SK-N-SH treated with all-trans-retinoic acid at 6 μM for 48 hours (cell line): ENCODE measurements around the gene MESP2.

Source experiments
- ATAC-seq: fragments of 200-7000 bp; cut with Tn5 transposase; 3 replicates; pipeline ENCODE4 v1.9.1; 2020; ENCODE audit warnings: mild to moderate bottlenecking, moderate library complexity
- BACH2 ChIP-seq: fragments of 250-450 bp; sonication (Bioruptor Pico); IDR thresholded peaks from 2 replicates; pipeline ENCODE4 v1.9.0; 2021; ENCODE audit warnings: mild to moderate bottlenecking, borderline replicate concordance
- CSDC2 ChIP-seq: fragments of 250-450 bp; sonication (Bioruptor Pico); IDR thresholded peaks from 2 replicates; pipeline ENCODE4 v1.5.0; 2020; ENCODE audit warnings: mild to moderate bottlenecking, moderate library complexity
- ESRRG ChIP-seq: fragments of 250-450 bp; sonication (Bioruptor Pico); IDR thresholded peaks from 2 replicates; pipeline ENCODE4 v1.6.1; 2021; ENCODE audit warnings: mild to moderate bottlenecking
- ISL1 ChIP-seq: fragments of 250-450 bp; sonication (Bioruptor Pico); IDR thresholded peaks from 2 replicates; pipeline ENCODE4 v2.1.2; 2022; ENCODE audit warnings: mild to moderate bottlenecking, moderate library complexity
- OSR1 ChIP-seq: fragments of 250-450 bp; sonication (Bioruptor Pico); IDR thresholded peaks from 2 replicates; pipeline ENCODE4 v1.8.0; 2022; ENCODE audit warnings: moderate library complexity, mild to moderate bottlenecking, inconsistent platforms
- PPARA ChIP-seq: fragments of 250-450 bp; sonication (Bioruptor Pico); IDR thresholded peaks from 2 replicates; pipeline ENCODE4 v1.5.0; 2020; ENCODE audit warnings: mild to moderate bottlenecking, borderline replicate concordance
- RARB ChIP-seq: fragments of 250-450 bp; sonication (Bioruptor Pico); IDR thresholded peaks from 2 replicates; pipeline ENCODE4 v1.8.0; 2021; ENCODE audit warnings: mild to moderate bottlenecking, moderate library complexity
- SNAI2 ChIP-seq: fragments of 250-450 bp; sonication (Bioruptor Pico); IDR thresholded peaks from 2 replicates; pipeline ENCODE4 v1.5.0; 2020; ENCODE audit warnings: mild to moderate bottlenecking, moderate library complexity
- TCF4 ChIP-seq: fragments of 250-450 bp; sonication (Bioruptor Pico); IDR thresholded peaks from 2 replicates; pipeline ENCODE4 v1.8.0; 2021; ENCODE audit warnings: mild to moderate bottlenecking, moderate library complexity, borderline replicate concordance
- TOX ChIP-seq: fragments of 250-450 bp; sonication (Bioruptor Pico); IDR thresholded peaks from 2 replicates; pipeline ENCODE4 v1.8.0; 2021; ENCODE audit warnings: mild to moderate bottlenecking, moderate library complexity, borderline replicate concordance
- ZC3H10 ChIP-seq: fragments of 250-450 bp; sonication (Bioruptor Pico); IDR thresholded peaks from 2 replicates; pipeline ENCODE4 v1.5.1; 2021; ENCODE audit warnings: mild to moderate bottlenecking, moderate library complexity
- ZFP3 ChIP-seq: fragments of 250-450 bp; sonication (Bioruptor Pico); IDR thresholded peaks from 2 replicates; pipeline ENCODE4 v1.5.0; 2020; ENCODE audit warnings: mild to moderate bottlenecking, moderate library complexity
- ZFP30 ChIP-seq: fragments of 450-650 bp; formaldehyde crosslinking; IDR thresholded peaks from 2 replicates; pipeline ENCODE4 v1.5.0; 2022; ENCODE audit warnings: mild to moderate bottlenecking, moderate library complexity
- ZNF565 ChIP-seq: fragments of 450-650 bp; formaldehyde crosslinking; conservative IDR thresholded peaks from 2 replicates; pipeline ENCODE4 v1.5.0; 2020; ENCODE audit warnings: low read depth, mild to moderate bottlenecking, moderate library complexity
- ZNF70 ChIP-seq: fragments of 450-650 bp; formaldehyde crosslinking; IDR thresholded peaks from 2 replicates; pipeline ENCODE4 v1.5.0; 2020; ENCODE audit warnings: mild to moderate bottlenecking, moderate library complexity
- ZNF8 ChIP-seq: fragments of 450-650 bp; formaldehyde crosslinking; IDR thresholded peaks from 2 replicates; pipeline ENCODE4 v1.5.0; 2020; ENCODE audit warnings: mild to moderate bottlenecking, moderate library complexity
- TF ChIP-seq, protein P1 (sequence below): fragments of 250-450 bp; sonication (Bioruptor Pico); IDR thresholded peaks from 2 replicates; pipeline ENCODE4 v1.5.1; 2020; ENCODE audit warnings: low read depth, mild to moderate bottlenecking, moderate library complexity
- TF ChIP-seq, protein P2 (sequence below): fragments of 250-450 bp; sonication (Bioruptor Pico); IDR thresholded peaks from 2 replicates; pipeline ENCODE4 v1.5.0; 2020; ENCODE audit warnings: mild to moderate bottlenecking, moderate library complexity
- TF ChIP-seq, protein P3 (sequence below): fragments of 250-450 bp; sonication (Bioruptor Pico); IDR thresholded peaks from 2 replicates; pipeline ENCODE4 v1.8.0; 2020; ENCODE audit warnings: mild to moderate bottlenecking, moderate library complexity, borderline replicate concordance
- TF ChIP-seq, protein P4 (sequence below): fragments of 250-450 bp; sonication (Bioruptor Pico); IDR thresholded peaks from 2 replicates; pipeline ENCODE4 v1.5.1; 2021; ENCODE audit warnings: mild to moderate bottlenecking, moderate library complexity
- TF ChIP-seq, protein P5 (sequence below): fragments of 250-450 bp; sonication (Bioruptor Pico); IDR thresholded peaks from 2 replicates; pipeline ENCODE4 v1.8.0; 2021; ENCODE audit warnings: low read depth, mild to moderate bottlenecking, moderate library complexity, borderline replicate concordance

Gene MESP2

DNA sequence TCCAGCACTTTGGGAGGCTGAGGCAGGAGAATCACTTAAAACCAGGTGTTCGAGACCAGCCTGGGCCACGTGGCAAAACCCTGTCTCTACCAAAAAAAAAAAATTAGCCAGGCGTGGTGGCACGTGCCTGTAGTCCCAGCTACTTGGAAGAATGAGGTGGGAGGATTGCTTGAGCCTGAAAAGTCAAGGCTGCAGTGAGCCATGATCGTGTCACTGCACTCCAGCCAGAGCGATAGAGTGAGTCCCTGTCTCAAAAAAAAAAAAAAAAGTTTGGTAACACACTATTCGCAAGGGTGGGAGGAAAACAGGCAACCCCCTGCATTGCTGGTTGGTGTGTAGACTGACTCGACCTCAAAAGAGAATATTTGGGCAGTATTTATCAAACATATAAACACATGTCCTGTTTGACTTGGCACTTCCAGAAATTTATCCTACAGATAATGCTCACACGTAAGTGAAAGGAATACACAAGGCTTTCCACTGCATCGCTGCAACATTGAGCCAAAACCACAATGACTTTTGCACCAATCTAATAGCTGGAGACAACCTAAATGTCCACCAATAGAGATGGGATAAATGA lies 41.7 kb downstream of the MESP2 start:
- TF ChIP-seq PPARA (CRISPR knock-in tag) (no peak), ZFP3 (CRISPR knock-in tag) (no peak), ZNF8 (CRISPR knock-in tag) (no peak), ESRRG (CRISPR knock-in tag) (no peak), ZNF70 (no peak), TOX (CRISPR knock-in tag) (no peak), ZC3H10 (CRISPR knock-in tag) (no peak), OSR1 (CRISPR knock-in tag) (no peak), TCF4 (CRISPR knock-in tag) (no peak), ZFP30 (CRISPR knock-in tag) (no peak), SNAI2 (CRISPR knock-in tag) (no peak), BACH2 (CRISPR knock-in tag) (no peak), ZNF565 (CRISPR knock-in tag) (no peak)
- TF ChIP-seq, protein P1, sequence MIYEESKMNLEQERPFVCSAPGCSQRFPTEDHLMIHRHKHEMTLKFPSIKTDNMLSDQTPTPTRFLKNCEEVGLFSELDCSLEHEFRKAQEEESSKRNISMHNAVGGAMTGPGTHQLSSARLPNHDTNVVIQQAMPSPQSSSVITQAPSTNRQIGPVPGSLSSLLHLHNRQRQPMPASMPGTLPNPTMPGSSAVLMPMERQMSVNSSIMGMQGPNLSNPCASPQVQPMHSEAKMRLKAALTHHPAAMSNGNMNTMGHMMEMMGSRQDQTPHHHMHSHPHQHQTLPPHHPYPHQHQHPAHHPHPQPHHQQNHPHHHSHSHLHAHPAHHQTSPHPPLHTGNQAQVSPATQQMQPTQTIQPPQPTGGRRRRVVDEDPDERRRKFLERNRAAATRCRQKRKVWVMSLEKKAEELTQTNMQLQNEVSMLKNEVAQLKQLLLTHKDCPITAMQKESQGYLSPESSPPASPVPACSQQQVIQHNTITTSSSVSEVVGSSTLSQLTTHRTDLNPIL (CRISPR knock-in tag), result no peak
- TF ChIP-seq, protein P2, sequence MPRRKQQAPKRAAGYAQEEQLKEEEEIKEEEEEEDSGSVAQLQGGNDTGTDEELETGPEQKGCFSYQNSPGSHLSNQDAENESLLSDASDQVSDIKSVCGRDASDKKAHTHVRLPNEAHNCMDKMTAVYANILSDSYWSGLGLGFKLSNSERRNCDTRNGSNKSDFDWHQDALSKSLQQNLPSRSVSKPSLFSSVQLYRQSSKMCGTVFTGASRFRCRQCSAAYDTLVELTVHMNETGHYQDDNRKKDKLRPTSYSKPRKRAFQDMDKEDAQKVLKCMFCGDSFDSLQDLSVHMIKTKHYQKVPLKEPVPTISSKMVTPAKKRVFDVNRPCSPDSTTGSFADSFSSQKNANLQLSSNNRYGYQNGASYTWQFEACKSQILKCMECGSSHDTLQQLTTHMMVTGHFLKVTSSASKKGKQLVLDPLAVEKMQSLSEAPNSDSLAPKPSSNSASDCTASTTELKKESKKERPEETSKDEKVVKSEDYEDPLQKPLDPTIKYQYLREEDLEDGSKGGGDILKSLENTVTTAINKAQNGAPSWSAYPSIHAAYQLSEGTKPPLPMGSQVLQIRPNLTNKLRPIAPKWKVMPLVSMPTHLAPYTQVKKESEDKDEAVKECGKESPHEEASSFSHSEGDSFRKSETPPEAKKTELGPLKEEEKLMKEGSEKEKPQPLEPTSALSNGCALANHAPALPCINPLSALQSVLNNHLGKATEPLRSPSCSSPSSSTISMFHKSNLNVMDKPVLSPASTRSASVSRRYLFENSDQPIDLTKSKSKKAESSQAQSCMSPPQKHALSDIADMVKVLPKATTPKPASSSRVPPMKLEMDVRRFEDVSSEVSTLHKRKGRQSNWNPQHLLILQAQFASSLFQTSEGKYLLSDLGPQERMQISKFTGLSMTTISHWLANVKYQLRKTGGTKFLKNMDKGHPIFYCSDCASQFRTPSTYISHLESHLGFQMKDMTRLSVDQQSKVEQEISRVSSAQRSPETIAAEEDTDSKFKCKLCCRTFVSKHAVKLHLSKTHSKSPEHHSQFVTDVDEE (CRISPR knock-in tag), result no peak
- TF ChIP-seq, protein P3, sequence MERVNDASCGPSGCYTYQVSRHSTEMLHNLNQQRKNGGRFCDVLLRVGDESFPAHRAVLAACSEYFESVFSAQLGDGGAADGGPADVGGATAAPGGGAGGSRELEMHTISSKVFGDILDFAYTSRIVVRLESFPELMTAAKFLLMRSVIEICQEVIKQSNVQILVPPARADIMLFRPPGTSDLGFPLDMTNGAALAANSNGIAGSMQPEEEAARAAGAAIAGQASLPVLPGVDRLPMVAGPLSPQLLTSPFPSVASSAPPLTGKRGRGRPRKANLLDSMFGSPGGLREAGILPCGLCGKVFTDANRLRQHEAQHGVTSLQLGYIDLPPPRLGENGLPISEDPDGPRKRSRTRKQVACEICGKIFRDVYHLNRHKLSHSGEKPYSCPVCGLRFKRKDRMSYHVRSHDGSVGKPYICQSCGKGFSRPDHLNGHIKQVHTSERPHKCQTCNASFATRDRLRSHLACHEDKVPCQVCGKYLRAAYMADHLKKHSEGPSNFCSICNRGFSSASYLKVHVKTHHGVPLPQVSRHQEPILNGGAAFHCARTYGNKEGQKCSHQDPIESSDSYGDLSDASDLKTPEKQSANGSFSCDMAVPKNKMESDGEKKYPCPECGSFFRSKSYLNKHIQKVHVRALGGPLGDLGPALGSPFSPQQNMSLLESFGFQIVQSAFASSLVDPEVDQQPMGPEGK (CRISPR knock-in tag), result no peak
- TF ChIP-seq, protein P4, sequence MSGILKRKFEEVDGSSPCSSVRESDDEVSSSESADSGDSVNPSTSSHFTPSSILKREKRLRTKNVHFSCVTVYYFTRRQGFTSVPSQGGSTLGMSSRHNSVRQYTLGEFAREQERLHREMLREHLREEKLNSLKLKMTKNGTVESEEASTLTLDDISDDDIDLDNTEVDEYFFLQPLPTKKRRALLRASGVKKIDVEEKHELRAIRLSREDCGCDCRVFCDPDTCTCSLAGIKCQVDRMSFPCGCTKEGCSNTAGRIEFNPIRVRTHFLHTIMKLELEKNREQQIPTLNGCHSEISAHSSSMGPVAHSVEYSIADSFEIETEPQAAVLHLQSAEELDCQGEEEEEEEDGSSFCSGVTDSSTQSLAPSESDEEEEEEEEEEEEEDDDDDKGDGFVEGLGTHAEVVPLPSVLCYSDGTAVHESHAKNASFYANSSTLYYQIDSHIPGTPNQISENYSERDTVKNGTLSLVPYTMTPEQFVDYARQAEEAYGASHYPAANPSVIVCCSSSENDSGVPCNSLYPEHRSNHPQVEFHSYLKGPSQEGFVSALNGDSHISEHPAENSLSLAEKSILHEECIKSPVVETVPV, result no peak
- TF ChIP-seq, protein P5, sequence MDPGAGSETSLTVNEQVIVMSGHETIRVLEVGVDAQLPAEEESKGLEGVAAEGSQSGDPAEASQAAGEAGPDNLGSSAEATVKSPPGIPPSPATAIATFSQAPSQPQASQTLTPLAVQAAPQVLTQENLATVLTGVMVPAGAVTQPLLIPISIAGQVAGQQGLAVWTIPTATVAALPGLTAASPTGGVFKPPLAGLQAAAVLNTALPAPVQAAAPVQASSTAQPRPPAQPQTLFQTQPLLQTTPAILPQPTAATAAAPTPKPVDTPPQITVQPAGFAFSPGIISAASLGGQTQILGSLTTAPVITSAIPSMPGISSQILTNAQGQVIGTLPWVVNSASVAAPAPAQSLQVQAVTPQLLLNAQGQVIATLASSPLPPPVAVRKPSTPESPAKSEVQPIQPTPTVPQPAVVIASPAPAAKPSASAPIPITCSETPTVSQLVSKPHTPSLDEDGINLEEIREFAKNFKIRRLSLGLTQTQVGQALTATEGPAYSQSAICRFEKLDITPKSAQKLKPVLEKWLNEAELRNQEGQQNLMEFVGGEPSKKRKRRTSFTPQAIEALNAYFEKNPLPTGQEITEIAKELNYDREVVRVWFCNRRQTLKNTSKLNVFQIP (CRISPR knock-in tag), result no peak
- ATAC-seq, result no peak

GRCh38 chr15:89818287-89818686 lies 42.2 kb downstream of the MESP2 start:
- TF ChIP-seq ZC3H10 (CRISPR knock-in tag) (no peak), ZFP30 (CRISPR knock-in tag) (no peak), ISL1 (no peak), OSR1 (CRISPR knock-in tag) (no peak), SNAI2 (CRISPR knock-in tag) (no peak), ZNF70 (no peak), RARB (no peak), TCF4 (CRISPR knock-in tag) (no peak), ZNF565 (CRISPR knock-in tag) (no peak), CSDC2 (CRISPR knock-in tag) (no peak), ESRRG (CRISPR knock-in tag) (no peak), ZFP3 (CRISPR knock-in tag) (no peak)
- TF ChIP-seq, protein P4, result no peak
- TF ChIP-seq, protein P3 (CRISPR knock-in tag), result no peak
- TF ChIP-seq, protein P1 (CRISPR knock-in tag), result no peak
- TF ChIP-seq, protein P2 (CRISPR knock-in tag), result no peak

More at GRCh38 chr15:89818287-89818686, 42.2 kb downstream of the MESP2 start:
- no peak for ATAC-seq
